GM21723 (cell line): Measurements from ENCODE around the gene MIEN1.
"Not testable (repeated sequence)": the region's sequence is repeated elsewhere in the genome, so short reads cannot be mapped to it uniquely, and the experiment has no call there.

Experiments used
- ATAC-seq: cut with Tn5 transposase; IDR thresholded peaks from one replicate; pipeline ENCODE4 v1.9.1; 2021; ENCODE audit warnings: mild to moderate bottlenecking, moderate library complexity; ENCODE audit not compliant: unreplicated experiment

Gene MIEN1

GRCh38 chr17:39719563-39720355 is 10.6 kb downstream of the MIEN1 start:
- no peak for ATAC-seq

- ATAC-seq = no peak
Observed at GRCh38 chr17:39717660-39718059, 12.7 kb downstream of the MIEN1 start.

- no peak for ATAC-seq
Observed at GRCh38 chr17:39716879-39717536, 13.3 kb downstream of the MIEN1 start.

GRCh38 chr17:39716073-39716818 is 14.1 kb downstream of the MIEN1 start:
- no peak for ATAC-seq

- ATAC-seq = no peak
Observed at GRCh38 chr17:39715375-39716072, 14.8 kb downstream of the MIEN1 start.

- no peak for ATAC-seq
Observed at GRCh38 chr17:39714234-39714633, 16.1 kb downstream of the MIEN1 start.

- no peak for ATAC-seq
Observed at GRCh38 chr17:39711851-39712250, 18.5 kb downstream of the MIEN1 start.

- not testable (repeated sequence) for ATAC-seq
Observed at GRCh38 chr17:39711071-39711470, 19.3 kb downstream of the MIEN1 start.

GRCh38 chr17:39709998-39710964 is 20.1 kb downstream of the MIEN1 start:
- no peak for ATAC-seq

- no peak for ATAC-seq
Observed at GRCh38 chr17:39709319-39709997, 20.9 kb downstream of the MIEN1 start.

- no peak for ATAC-seq
Observed at GRCh38 chr17:39706921-39707337, 23.4 kb downstream of the MIEN1 start.

GRCh38 chr17:39706383-39706782 is 23.9 kb downstream of the MIEN1 start:
- no peak for ATAC-seq

GRCh38 chr17:39705786-39706348 is 24.5 kb downstream of the MIEN1 start:
- no peak for ATAC-seq

GRCh38 chr17:39704821-39705551 is 25.3 kb downstream of the MIEN1 start:
- ATAC-seq = no peak

- ATAC-seq = no peak
Observed at GRCh38 chr17:39703913-39704312, 26.4 kb downstream of the MIEN1 start.

GRCh38 chr17:39702901-39703893 is 27.1 kb downstream of the MIEN1 start:
- ATAC-seq = no peak

GRCh38 chr17:39701784-39702422 is 28.4 kb downstream of the MIEN1 start:
- ATAC-seq = no peak
